Hepatocyte (in vitro differentiated cells): Measurements from ENCODE around the gene ZNF500. TPM values are rescaled to one million over a fixed set of nuclear protein-coding genes. Genes with fewer than 3 reads are reported as not detected.

Experiments
- DNase-seq: peaks from one replicate; pipeline ENCODE4 v3.0.0-alpha.2; 2016; ENCODE audit warnings: low spot score
- H2AFZ ChIP-seq: fragments of 200-600 bp; sonication (generic); 2 replicates; pipeline ENCODE4 v1.6.0; 2016; ENCODE audit warnings: antibody characterized with exemption, mild to moderate bottlenecking
- H3K27ac ChIP-seq: fragments of 200-600 bp; sonication (generic); 2 replicates; pipeline ENCODE4 v1.5.1; 2016; ENCODE audit warnings: mild to moderate bottlenecking
- H3K27me3 ChIP-seq: fragments of 200-600 bp; sonication (generic); 2 replicates; pipeline ENCODE4 v1.6.1; 2016
- H3K36me3 ChIP-seq: fragments of 200-600 bp; sonication (generic); replicated peaks from 2 replicates; pipeline ENCODE4 v1.5.1; 2016; ENCODE audit warnings: low read depth; ENCODE audit not compliant: insufficient read depth
- H3K4me1 ChIP-seq: fragments of 200-600 bp; sonication (generic); 2 replicates; pipeline ENCODE4 v1.5.1; 2016; ENCODE audit warnings: mild to moderate bottlenecking, moderate library complexity; ENCODE audit not compliant: insufficient read depth
- H3K4me2 ChIP-seq: fragments of 200-600 bp; sonication (generic); 2 replicates; pipeline ENCODE4 v1.6.0; 2016
- H3K4me3 ChIP-seq: fragments of 200-600 bp; sonication (generic); 2 replicates; pipeline ENCODE4 v1.5.1; 2016; ENCODE audit warnings: mild to moderate bottlenecking
- H3K79me2 ChIP-seq: fragments of 200-600 bp; sonication (generic); 2 replicates; pipeline ENCODE4 v1.6.0; 2017; ENCODE audit warnings: mild to moderate bottlenecking
- H3K9me2 ChIP-seq: fragments of 200-600 bp; sonication (generic); replicated peaks from 2 replicates; pipeline ENCODE4 v1.6.0; 2017; ENCODE audit warnings: mild to moderate bottlenecking; ENCODE audit not compliant: insufficient read depth
- H3K9me3 ChIP-seq: fragments of 200-600 bp; sonication (generic); 2 replicates; pipeline ENCODE4 v1.5.1; 2016; ENCODE audit warnings: low read depth, mild to moderate bottlenecking
- H4K20me1 ChIP-seq: fragments of 200-600 bp; sonication (generic); 2 replicates; pipeline ENCODE4 v1.6.0; 2016; ENCODE audit warnings: mild to moderate bottlenecking; ENCODE audit not compliant: insufficient read depth, poor library complexity, severe bottlenecking
- CTCF ChIP-seq: fragments of 200-600 bp; sonication (generic); IDR thresholded peaks from 2 replicates; pipeline ENCODE4 v1.5.1; 2016; ENCODE audit warnings: antibody characterized with exemption, mild to moderate bottlenecking; ENCODE audit not compliant: poor library complexity
- EZH2 ChIP-seq: fragments of 200-600 bp; sonication (generic); IDR thresholded peaks from 2 replicates; pipeline ENCODE4 v1.6.1; 2016; ENCODE audit warnings: antibody characterized with exemption, mild to moderate bottlenecking, borderline replicate concordance
- EZH2phosphoT487 ChIP-seq: fragments of 200-600 bp; sonication (generic); IDR thresholded peaks from one replicate; pipeline ENCODE4 v1.6.1; 2018; ENCODE audit warnings: antibody characterized with exemption, mild to moderate bottlenecking, low read depth, moderate library complexity; ENCODE audit not compliant: unreplicated experiment, severe bottlenecking
- WGBS: methylation state at CpG from one replicate; pipeline ENCODE4 v1.1.6; 2016; ENCODE audit warnings: low lambda C conversion rate; ENCODE audit errors: missing lambda C conversion rate; 5-methylcytosine and 5-hydroxymethylcytosine counted together
- polyA plus RNA-seq: library from polyadenylated mRNA; unstranded; fragments of >200 nt; fragmentation: Nextera tagmentation; extraction: Ambion mirVana; gene quantifications from 2 replicates; pipeline ENCODE4 v1.2.1, GENCODE V29; 2016
- total RNA-seq: library from RNA; depleted of rRNA; stranded (reverse); fragments of >200 nt; gene quantifications from 2 replicates; pipeline ENCODE4 v1.2.3, GENCODE V29; 2014

ZNF500 gene
- total and polyA plus RNA-seq, 2 experiments from 2014 or later, result 10.4 to 10.6 TPM

GRCh38 chr16:4747906-4748681 is 18.9 kb downstream of the ZNF500 start:
- Histone ChIP-seq H3K4me3 (no peak overlapping the region), H3K27ac (no peak overlapping the region), H4K20me1 (no peaks in the 10 kb centered on the region), H3K4me1 (no peaks in the 10 kb centered on the region), H3K9me2 (no peaks in the 10 kb centered on the region), H3K27me3 (no peaks in the 10 kb centered on the region), H2AFZ (no peak overlapping the region), H3K9me3 (no peaks in the 10 kb centered on the region), H3K36me3 (no peaks in the 10 kb centered on the region), H3K4me2 (no peak overlapping the region), H3K79me2 (no peaks in the 10 kb centered on the region)
- 94% methylated on average over 14 of the region's 14 CpGs for WGBS
- DNase-seq, result no peak
- TF ChIP-seq EZH2 (no peak), CTCF (no peak), EZH2phosphoT487 (no peak)

GRCh38 chr16:4746991-4747574 is 19.9 kb downstream of the ZNF500 start:
- WGBS, result 72% methylated on average over 15 of the region's 15 CpGs
- H2AFZ ChIP-seq, result no peak overlapping the region
- no peaks in the 10 kb centered on the region for H3K9me3 ChIP-seq
- no peak overlapping the region for H3K4me2 ChIP-seq
- no peaks in the 10 kb centered on the region for H3K36me3 ChIP-seq
- H4K20me1 ChIP-seq, result no peaks in the 10 kb centered on the region
- H3K79me2 ChIP-seq, result no peaks in the 10 kb centered on the region
- TF ChIP-seq CTCF (no peak), EZH2phosphoT487 (no peak), EZH2 (no peak)
- H3K27me3 ChIP-seq, result no peaks in the 10 kb centered on the region
- no peak overlapping the region for H3K27ac ChIP-seq
- H3K4me3 ChIP-seq, result no peak overlapping the region
- no peak for DNase-seq
- H3K4me1 ChIP-seq, result no peaks in the 10 kb centered on the region
- no peaks in the 10 kb centered on the region for H3K9me2 ChIP-seq

GRCh38 chr16:4746215-4746614 is 20.7 kb downstream of the ZNF500 start:
- no peaks in the 10 kb centered on the region for H3K9me3 ChIP-seq
- no peak for TF ChIP-seq CTCF
- TF ChIP-seq EZH2, result no peak
- H2AFZ ChIP-seq, result no peak overlapping the region
- no peaks in the 10 kb centered on the region for H3K9me2 ChIP-seq
- H3K4me3 ChIP-seq, result no peak overlapping the region
- H3K27me3 ChIP-seq, result no peaks in the 10 kb centered on the region
- 89% methylated on average over 8 of the region's 8 CpGs for WGBS
- no peak for DNase-seq
- H3K4me2 ChIP-seq, result no peak overlapping the region
- H3K79me2 ChIP-seq, result no peaks in the 10 kb centered on the region
- no peaks in the 10 kb centered on the region for H4K20me1 ChIP-seq
- no peaks in the 10 kb centered on the region for H3K4me1 ChIP-seq
- H3K27ac ChIP-seq, result no peak overlapping the region
- no peaks in the 10 kb centered on the region for H3K36me3 ChIP-seq
